Measurements from ENCODE around the gene CDC7.

DNA sequence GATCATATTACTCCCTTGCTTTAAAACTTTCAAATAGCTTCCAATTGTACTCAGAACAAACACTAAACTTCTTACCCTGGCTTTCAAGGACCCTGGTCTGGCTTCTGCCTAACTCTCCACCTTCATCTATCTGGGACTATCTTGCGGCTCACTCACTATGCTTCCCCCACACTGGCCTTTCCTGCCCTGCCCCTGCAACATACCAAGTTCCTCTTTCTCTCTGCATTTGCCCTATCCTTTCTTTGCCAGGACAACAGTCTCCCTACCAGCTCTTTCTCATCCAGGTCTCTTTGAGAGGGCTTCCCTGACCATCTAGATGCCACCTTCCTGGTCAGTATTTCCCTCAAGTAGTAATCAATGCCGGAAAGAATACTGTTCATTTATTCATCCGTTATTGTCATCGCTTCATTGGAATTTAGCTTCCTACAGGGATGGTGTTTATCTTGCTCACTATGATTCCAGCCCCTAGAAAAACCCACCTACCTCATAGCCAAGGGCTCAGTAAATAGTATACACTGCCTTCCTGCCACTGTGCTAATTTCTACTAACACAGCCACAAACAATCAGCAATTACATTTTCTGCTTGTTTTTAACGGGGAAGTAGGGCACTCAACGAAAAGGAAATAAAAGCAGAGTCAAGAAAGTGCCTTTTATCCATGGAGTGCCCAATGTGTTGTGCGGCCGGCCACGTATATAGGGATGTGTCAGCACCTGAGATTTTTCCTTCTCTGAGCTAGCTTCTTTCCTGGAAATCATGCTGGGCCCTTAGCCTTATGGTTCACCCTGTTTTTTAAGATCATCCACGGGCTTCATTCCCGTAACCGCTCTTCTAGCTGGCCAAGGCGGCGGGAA, 521 bp upstream of the CDC7 start:
- no peak for TF ChIP-seq NFIC (IDR thresholded peaks at IDR 0.05)
- TF ChIP-seq YY1 (IDR thresholded peaks at IDR 0.05; ENCODE audit: low read depth) = no peak
- TF ChIP-seq RAD21 (IDR thresholded peaks at IDR 0.05; ENCODE audit: low read depth) = no peak
- TF ChIP-seq, protein P1, sequence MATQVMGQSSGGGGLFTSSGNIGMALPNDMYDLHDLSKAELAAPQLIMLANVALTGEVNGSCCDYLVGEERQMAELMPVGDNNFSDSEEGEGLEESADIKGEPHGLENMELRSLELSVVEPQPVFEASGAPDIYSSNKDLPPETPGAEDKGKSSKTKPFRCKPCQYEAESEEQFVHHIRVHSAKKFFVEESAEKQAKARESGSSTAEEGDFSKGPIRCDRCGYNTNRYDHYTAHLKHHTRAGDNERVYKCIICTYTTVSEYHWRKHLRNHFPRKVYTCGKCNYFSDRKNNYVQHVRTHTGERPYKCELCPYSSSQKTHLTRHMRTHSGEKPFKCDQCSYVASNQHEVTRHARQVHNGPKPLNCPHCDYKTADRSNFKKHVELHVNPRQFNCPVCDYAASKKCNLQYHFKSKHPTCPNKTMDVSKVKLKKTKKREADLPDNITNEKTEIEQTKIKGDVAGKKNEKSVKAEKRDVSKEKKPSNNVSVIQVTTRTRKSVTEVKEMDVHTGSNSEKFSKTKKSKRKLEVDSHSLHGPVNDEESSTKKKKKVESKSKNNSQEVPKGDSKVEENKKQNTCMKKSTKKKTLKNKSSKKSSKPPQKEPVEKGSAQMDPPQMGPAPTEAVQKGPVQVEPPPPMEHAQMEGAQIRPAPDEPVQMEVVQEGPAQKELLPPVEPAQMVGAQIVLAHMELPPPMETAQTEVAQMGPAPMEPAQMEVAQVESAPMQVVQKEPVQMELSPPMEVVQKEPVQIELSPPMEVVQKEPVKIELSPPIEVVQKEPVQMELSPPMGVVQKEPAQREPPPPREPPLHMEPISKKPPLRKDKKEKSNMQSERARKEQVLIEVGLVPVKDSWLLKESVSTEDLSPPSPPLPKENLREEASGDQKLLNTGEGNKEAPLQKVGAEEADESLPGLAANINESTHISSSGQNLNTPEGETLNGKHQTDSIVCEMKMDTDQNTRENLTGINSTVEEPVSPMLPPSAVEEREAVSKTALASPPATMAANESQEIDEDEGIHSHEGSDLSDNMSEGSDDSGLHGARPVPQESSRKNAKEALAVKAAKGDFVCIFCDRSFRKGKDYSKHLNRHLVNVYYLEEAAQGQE (IDR thresholded peaks at IDR 0.05; ENCODE audit: low read depth) = no peak
- no peak for TF ChIP-seq CEBPB (IDR thresholded peaks at IDR 0.05)

Data from Ishikawa (cell line).